ENCODE data around the gene VPS4A.
A peak's percentile ranks its signal among the peaks of the same experiment; 100 is the strongest.
"Not testable (repeated sequence)": the region's sequence is repeated elsewhere in the genome, so short reads cannot be mapped to it uniquely, and the experiment has no call there.

The VPS4A gene

DNA sequence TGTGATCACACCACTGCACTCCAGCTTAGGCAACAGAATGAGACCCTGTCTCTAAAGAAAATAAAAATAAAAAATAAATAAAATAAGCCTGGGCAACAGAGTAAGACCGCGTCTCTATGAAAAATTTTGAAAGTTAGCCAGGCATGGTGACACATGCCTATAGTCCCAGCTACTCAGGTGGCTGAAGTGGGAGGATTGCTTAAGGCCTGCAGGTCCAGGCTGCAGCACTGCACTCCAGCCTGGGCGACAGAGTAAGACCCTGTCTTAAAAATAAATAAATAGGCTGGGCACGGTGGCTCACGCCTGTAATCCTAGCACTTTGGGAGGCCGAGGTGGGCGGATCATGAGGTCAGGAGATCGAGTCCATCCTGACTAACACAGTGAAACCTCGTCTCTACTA is 19.5 kb upstream of the VPS4A start:
- not testable (repeated sequence) for H3K79me1 ChIP-seq (ENCODE audit: low read length); H3K4me2 ChIP-seq (ENCODE audit: low read length); H2BK5ac ChIP-seq (ENCODE audit: low read depth, low read length, poor library complexity); DNase-seq; H2BK120ac ChIP-seq (ENCODE audit: insufficient read depth, low read length, poor library complexity); H4K91ac ChIP-seq (ENCODE audit: low read depth, low read length); H4K12ac ChIP-seq (ENCODE audit: low read depth, low read length); H3K79me2 ChIP-seq (ENCODE audit: control insufficient read depth, insufficient read depth, low read length, poor library complexity); H3K27me3 ChIP-seq (ENCODE audit: insufficient read depth, low read length); H3K9me3 ChIP-seq (ENCODE audit: insufficient read depth, low read depth, low read length); H3K4ac ChIP-seq (ENCODE audit: low read depth, low read length); H2AK5ac ChIP-seq (ENCODE audit: low read length); H3K4me1 ChIP-seq (ENCODE audit: control insufficient read depth in 1 of 2, insufficient read depth in 2 of 2, low read length in 2 of 2); H3K9ac ChIP-seq (ENCODE audit: low read length); H3K23ac ChIP-seq (ENCODE audit: low read length); H3K14ac ChIP-seq (ENCODE audit: low read length); H2AFZ ChIP-seq (ENCODE audit: insufficient read depth, low read length, poor library complexity); H4K8ac ChIP-seq (ENCODE audit: low read depth, low read length); H3K4me3 ChIP-seq (ENCODE audit: low read depth, low read length); H2BK12ac ChIP-seq (ENCODE audit: low read length); H3K36me3 ChIP-seq (ENCODE audit: control insufficient read depth in 1 of 2, insufficient read depth in 2 of 2, low read length in 2 of 2); H3K18ac ChIP-seq (ENCODE audit: low read length); H3K27ac ChIP-seq (ENCODE audit: low read depth, low read length)
- WGBS (ENCODE audit: extremely low coverage, insufficient coverage, insufficient read length) = no CpG with 5 or more reads among the region's 9 CpGs

DNA sequence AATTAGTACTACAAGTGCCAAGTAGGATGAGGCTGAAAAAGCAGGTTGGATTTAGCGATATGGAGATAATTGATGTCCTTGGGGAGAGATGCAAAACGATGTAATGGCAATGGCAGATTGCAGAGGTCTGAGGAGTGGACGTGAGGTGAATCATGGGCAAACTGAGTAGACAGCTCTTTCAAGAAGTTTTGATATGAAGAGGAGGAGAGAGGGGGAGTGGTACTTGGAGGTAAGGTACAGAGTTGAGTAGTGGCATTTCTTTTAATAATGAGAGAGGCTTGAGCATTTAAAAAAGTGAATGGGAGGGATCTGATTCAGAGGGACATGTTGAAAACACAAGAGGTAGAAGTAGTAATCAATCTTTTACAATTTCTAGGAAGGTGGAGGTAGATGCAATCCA is 17.7 kb upstream of the VPS4A start:
- no peak overlapping the region for H3K4me2 ChIP-seq (ENCODE audit: low read length)
- H3K27me3 ChIP-seq (ENCODE audit: insufficient read depth, low read length) = no peaks in the 10 kb centered on the region
- no peak overlapping the region for H2BK5ac ChIP-seq (ENCODE audit: low read depth, low read length, poor library complexity)
- no peak overlapping the region for H3K27ac ChIP-seq (ENCODE audit: low read depth, low read length)
- H3K79me2 ChIP-seq (ENCODE audit: control insufficient read depth, insufficient read depth, low read length, poor library complexity) = no peaks in the 10 kb centered on the region
- peaks cover 0 to 2% of the 10 kb centered on the region in 2 experiments for H3K4me1 ChIP-seq (ENCODE audit: control insufficient read depth in 1 of 2, insufficient read depth in 2 of 2, low read length in 2 of 2)
- H2AFZ ChIP-seq (ENCODE audit: insufficient read depth, low read length, poor library complexity) = no peak overlapping the region
- H3K14ac ChIP-seq (ENCODE audit: low read length) = no peak overlapping the region
- H3K36me3 ChIP-seq (ENCODE audit: control insufficient read depth in 1 of 2, insufficient read depth in 2 of 2, low read length in 2 of 2) = peaks cover 3 to 4% of the 10 kb centered on the region in 2 experiments
- H3K4me3 ChIP-seq (ENCODE audit: low read depth, low read length) = no peak overlapping the region
- H3K18ac ChIP-seq (ENCODE audit: low read length) = no peak overlapping the region
- no peak overlapping the region for H2AK5ac ChIP-seq (ENCODE audit: low read length)
- H4K8ac ChIP-seq (ENCODE audit: low read depth, low read length) = no peak overlapping the region
- no peak for DNase-seq
- no peaks in the 10 kb centered on the region for H3K79me1 ChIP-seq (ENCODE audit: low read length)
- no peaks in the 10 kb centered on the region for H3K9me3 ChIP-seq (ENCODE audit: insufficient read depth, low read depth, low read length)
- H3K23ac ChIP-seq (ENCODE audit: low read length) = no peak overlapping the region
- H4K12ac ChIP-seq (ENCODE audit: low read depth, low read length) = no peak overlapping the region
- no peak overlapping the region for H3K9ac ChIP-seq (ENCODE audit: low read length)
- no peak overlapping the region for H4K91ac ChIP-seq (ENCODE audit: low read depth, low read length)
- no CpG with 5 or more reads among the region's 3 CpGs for WGBS (ENCODE audit: extremely low coverage, insufficient coverage, insufficient read length)
- H3K4ac ChIP-seq (ENCODE audit: low read depth, low read length) = no peak overlapping the region
- H2BK120ac ChIP-seq (ENCODE audit: insufficient read depth, low read length, poor library complexity) = no peak overlapping the region
- no peak overlapping the region for H2BK12ac ChIP-seq (ENCODE audit: low read length)

DNA sequence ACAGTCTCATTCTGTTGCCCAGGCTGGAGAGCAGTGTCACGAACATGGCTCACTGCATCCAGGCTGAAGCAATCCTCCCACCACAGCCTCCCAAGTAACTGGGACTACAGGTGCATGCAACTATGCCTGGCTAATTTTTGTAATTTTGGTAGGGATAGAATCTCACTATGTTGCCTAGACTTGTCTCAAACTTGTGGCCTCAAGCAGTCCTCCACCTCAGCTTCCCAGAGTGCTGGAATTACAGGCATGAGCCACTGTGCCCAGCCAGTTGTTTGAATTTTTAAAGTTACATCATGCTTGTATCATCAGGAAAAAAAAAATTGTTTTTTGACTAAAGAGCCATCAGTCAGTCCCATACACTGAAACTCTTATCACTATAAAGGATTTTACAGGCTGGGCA is 17.1 kb upstream of the VPS4A start:
- Histone ChIP-seq H3K4me2 (ENCODE audit: low read length) (no peak overlapping the region), H4K91ac (ENCODE audit: low read depth, low read length) (no peak overlapping the region), H2AFZ (ENCODE audit: insufficient read depth, low read length, poor library complexity) (no peak overlapping the region), H3K18ac (ENCODE audit: low read length) (no peak overlapping the region), H2BK5ac (ENCODE audit: low read depth, low read length, poor library complexity) (no peak overlapping the region), H3K27ac (ENCODE audit: low read depth, low read length) (no peak overlapping the region), H2BK120ac (ENCODE audit: insufficient read depth, low read length, poor library complexity) (no peak overlapping the region), H3K14ac (ENCODE audit: low read length) (no peak overlapping the region), H3K4me1 (ENCODE audit: control insufficient read depth in 1 of 2, insufficient read depth in 2 of 2, low read length in 2 of 2) (peaks cover 0 to 2% of the 10 kb centered on the region in 2 experiments), H3K9ac (ENCODE audit: low read length) (no peak overlapping the region), H2BK12ac (ENCODE audit: low read length) (no peak overlapping the region), H4K12ac (ENCODE audit: low read depth, low read length) (no peak overlapping the region), H3K23ac (ENCODE audit: low read length) (no peak overlapping the region), H4K8ac (ENCODE audit: low read depth, low read length) (no peak overlapping the region), H3K9me3 (ENCODE audit: insufficient read depth, low read depth, low read length) (no peaks in the 10 kb centered on the region), H3K79me2 (ENCODE audit: control insufficient read depth, insufficient read depth, low read length, poor library complexity) (no peaks in the 10 kb centered on the region), H2AK5ac (ENCODE audit: low read length) (no peak overlapping the region), H3K4me3 (ENCODE audit: low read depth, low read length) (no peak overlapping the region), H3K27me3 (ENCODE audit: insufficient read depth, low read length) (no peaks in the 10 kb centered on the region), H3K79me1 (ENCODE audit: low read length) (no peaks in the 10 kb centered on the region), H3K36me3 (ENCODE audit: control insufficient read depth in 1 of 2, insufficient read depth in 2 of 2, low read length in 2 of 2) (peaks cover 3 to 4% of the 10 kb centered on the region in 2 experiments), H3K4ac (ENCODE audit: low read depth, low read length) (no peak overlapping the region)
- WGBS (ENCODE audit: extremely low coverage, insufficient coverage, insufficient read length) = no CpG with 5 or more reads among the region's 1 CpG
- peak; percentile 83 to 91 for DNase-seq

DNA sequence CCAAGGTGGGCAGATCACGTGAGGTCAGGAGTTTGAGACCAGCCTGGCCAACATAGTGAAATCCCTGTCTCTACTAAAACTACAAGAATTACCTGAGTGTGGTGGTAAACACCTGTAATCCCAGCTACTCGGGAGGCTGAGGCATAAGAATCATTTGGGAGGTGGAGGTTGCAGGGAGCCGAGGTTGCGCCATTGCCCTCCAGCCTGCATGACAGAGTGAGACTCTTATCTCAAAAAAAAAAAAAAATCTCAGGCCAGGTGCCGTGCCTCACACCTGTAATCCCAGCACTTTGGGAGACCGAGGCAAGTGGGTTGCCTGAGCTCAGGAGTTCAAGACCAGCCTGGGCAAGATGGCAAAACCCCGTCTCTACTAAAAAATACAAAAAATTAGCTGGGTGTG is 14.4 kb upstream of the VPS4A start:
- H2BK12ac ChIP-seq (ENCODE audit: low read length); H2BK120ac ChIP-seq (ENCODE audit: insufficient read depth, low read length, poor library complexity); H3K36me3 ChIP-seq (ENCODE audit: control insufficient read depth in 1 of 2, insufficient read depth in 2 of 2, low read length in 2 of 2); H3K4me3 ChIP-seq (ENCODE audit: low read depth, low read length); H3K4me1 ChIP-seq (ENCODE audit: control insufficient read depth in 1 of 2, insufficient read depth in 2 of 2, low read length in 2 of 2); H2AK5ac ChIP-seq (ENCODE audit: low read length); H3K27me3 ChIP-seq (ENCODE audit: insufficient read depth, low read length); H3K23ac ChIP-seq (ENCODE audit: low read length); H4K8ac ChIP-seq (ENCODE audit: low read depth, low read length); H4K91ac ChIP-seq (ENCODE audit: low read depth, low read length); H3K9ac ChIP-seq (ENCODE audit: low read length); H3K79me1 ChIP-seq (ENCODE audit: low read length); H3K14ac ChIP-seq (ENCODE audit: low read length); H3K18ac ChIP-seq (ENCODE audit: low read length); H2AFZ ChIP-seq (ENCODE audit: insufficient read depth, low read length, poor library complexity); H4K12ac ChIP-seq (ENCODE audit: low read depth, low read length); H3K9me3 ChIP-seq (ENCODE audit: insufficient read depth, low read depth, low read length); H3K79me2 ChIP-seq (ENCODE audit: control insufficient read depth, insufficient read depth, low read length, poor library complexity); H2BK5ac ChIP-seq (ENCODE audit: low read depth, low read length, poor library complexity); H3K4ac ChIP-seq (ENCODE audit: low read depth, low read length); H3K4me2 ChIP-seq (ENCODE audit: low read length); H3K27ac ChIP-seq (ENCODE audit: low read depth, low read length): not testable (repeated sequence)
- WGBS (ENCODE audit: extremely low coverage, insufficient coverage, insufficient read length) = no CpG with 5 or more reads among the region's 7 CpGs
- peak; percentile 75 to 83 for DNase-seq

Data from trophoblast cell (in vitro differentiated cells and primary cell).